ENCODE results near the gene COQ3.

DNA sequence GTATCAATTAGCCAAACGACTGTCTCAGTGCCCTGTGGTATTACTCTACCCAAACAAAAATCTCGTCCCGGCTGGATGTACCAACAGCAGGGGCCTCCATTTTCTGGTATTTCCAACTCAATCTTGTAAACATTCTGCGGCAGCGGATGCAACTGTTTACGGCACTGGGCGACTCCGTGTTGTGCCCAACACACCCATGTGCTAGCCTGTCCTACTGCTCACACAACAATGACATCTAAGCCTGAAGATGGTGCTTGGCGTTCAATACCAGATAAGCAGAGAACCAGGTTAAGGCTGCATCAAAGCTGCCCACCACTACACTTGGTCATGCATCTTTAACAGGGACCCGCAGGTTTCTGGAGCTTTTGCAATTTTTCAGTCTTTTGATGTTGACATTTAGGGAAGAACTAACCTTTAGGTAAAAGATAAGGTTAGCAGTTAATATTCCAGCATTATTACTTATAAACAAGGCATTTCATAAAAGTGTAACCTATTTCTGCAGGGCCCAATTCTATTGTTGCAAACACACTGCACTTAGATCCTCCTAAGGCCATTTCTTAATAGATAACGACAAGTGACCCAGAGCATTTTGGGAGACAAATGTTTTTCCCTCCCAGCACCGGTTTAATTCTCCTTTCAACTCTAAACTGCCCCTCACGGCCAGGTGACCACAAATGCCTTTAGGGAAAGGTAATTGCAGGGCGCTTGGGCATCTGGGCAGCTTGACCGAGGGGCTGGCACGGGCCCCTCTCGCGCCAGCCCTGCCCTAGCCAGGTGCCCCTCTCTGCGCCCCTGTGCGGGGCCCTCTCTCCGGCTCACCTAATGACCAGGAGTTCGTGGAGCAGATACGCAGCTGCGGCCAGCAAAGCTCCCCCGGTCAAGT, 45.5 kb downstream of the COQ3 start:
- TF ChIP-seq, protein P1, sequence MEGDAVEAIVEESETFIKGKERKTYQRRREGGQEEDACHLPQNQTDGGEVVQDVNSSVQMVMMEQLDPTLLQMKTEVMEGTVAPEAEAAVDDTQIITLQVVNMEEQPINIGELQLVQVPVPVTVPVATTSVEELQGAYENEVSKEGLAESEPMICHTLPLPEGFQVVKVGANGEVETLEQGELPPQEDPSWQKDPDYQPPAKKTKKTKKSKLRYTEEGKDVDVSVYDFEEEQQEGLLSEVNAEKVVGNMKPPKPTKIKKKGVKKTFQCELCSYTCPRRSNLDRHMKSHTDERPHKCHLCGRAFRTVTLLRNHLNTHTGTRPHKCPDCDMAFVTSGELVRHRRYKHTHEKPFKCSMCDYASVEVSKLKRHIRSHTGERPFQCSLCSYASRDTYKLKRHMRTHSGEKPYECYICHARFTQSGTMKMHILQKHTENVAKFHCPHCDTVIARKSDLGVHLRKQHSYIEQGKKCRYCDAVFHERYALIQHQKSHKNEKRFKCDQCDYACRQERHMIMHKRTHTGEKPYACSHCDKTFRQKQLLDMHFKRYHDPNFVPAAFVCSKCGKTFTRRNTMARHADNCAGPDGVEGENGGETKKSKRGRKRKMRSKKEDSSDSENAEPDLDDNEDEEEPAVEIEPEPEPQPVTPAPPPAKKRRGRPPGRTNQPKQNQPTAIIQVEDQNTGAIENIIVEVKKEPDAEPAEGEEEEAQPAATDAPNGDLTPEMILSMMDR (IDR thresholded peaks at IDR 0.05; ENCODE audit: poor library complexity) = no peak
- TF ChIP-seq EZH2 (IDR thresholded peaks at IDR 0.05; ENCODE audit: borderline replicate concordance) (no peak), EZH2phosphoT487 (IDR thresholded peaks at IDR 0.05; ENCODE audit: low read depth, severe bottlenecking, unreplicated experiment) (no peak)

Measured in hepatocyte (in vitro differentiated cells).